ENCODE data around the gene STYXL2. TPM values are rescaled to one million over a fixed set of nuclear protein-coding genes. Genes with fewer than 3 reads are reported as not detected.

The STYXL2 gene
- total and polyA plus RNA-seq, 2 donors = 3.6 TPM; not detected in 1

- no peak for DNase-seq (ENCODE audit: extremely low spot score)
- Histone ChIP-seq H3K27ac (ENCODE audit: low read depth) (no peak overlapping the region), H3K4me3 (ENCODE audit: low read depth, low read length) (no peak overlapping the region), H3K36me3 (ENCODE audit: insufficient read depth) (no peaks in the 10 kb centered on the region), H3K4me1 (ENCODE audit: insufficient read depth) (no peaks in the 10 kb centered on the region)
- WGBS = 95% methylated on average over 4 of the region's 4 CpGs
These were observed 28.7 kb downstream of the STYXL2 start for GRCh38 chr1:167122568-167122967.

DNA sequence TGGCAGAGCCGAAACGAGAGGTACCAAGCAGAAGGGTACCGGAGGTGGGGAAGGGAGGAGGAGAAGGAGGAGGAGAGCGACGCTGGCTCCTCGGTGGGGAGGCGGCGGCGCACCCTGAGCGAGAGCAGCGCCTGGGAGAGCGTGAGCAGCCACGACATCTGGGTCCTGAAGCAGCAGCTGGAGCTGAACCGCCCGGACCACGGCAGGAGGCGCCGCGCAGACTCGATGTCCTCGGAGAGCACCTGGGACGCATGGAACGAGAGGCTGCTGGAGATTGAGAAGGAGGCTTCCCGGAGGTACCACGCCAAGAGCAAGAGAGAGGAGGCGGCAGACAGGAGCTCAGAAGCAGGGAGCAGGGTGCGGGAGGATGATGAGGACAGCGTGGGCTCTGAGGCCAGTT, 32.4 kb downstream of the STYXL2 start:
- Histone ChIP-seq H3K4me3 (ENCODE audit: low read depth, low read length) (no peak overlapping the region), H3K36me3 (ENCODE audit: insufficient read depth) (no peaks in the 10 kb centered on the region), H3K4me1 (ENCODE audit: insufficient read depth) (no peaks in the 10 kb centered on the region), H3K27ac (ENCODE audit: low read depth) (no peak overlapping the region)
- 91% methylated on average over 28 of the region's 28 CpGs for WGBS
- DNase-seq (ENCODE audit: extremely low spot score) = no peak

DNA sequence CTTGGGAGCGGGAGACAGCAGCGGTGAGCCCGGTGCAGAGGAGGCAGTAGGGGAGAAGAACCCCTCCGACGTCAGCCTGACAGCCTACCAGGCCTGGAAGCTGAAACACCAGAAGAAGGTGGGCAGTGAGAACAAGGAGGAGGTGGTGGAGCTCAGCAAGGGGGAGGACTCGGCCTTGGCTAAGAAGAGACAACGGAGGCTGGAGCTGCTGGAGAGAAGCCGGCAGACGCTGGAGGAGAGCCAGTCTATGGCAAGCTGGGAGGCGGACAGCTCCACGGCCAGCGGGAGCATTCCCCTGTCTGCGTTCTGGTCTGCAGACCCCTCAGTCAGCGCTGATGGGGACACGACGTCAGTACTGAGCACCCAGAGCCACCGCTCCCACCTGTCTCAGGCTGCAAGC, 32.9 kb downstream of the STYXL2 start:
- H3K4me1 ChIP-seq (ENCODE audit: insufficient read depth) = no peaks in the 10 kb centered on the region
- no peak overlapping the region for H3K27ac ChIP-seq (ENCODE audit: low read depth)
- H3K4me3 ChIP-seq (ENCODE audit: low read depth, low read length) = no peak overlapping the region
- no peaks in the 10 kb centered on the region for H3K36me3 ChIP-seq (ENCODE audit: insufficient read depth)
- 84% methylated on average over 17 of the region's 17 CpGs for WGBS
- no peak for DNase-seq (ENCODE audit: extremely low spot score)

- H3K4me1 ChIP-seq (ENCODE audit: insufficient read depth) = no peaks in the 10 kb centered on the region
- no peak for DNase-seq (ENCODE audit: extremely low spot score)
- H3K4me3 ChIP-seq (ENCODE audit: low read depth, low read length) = no peak overlapping the region
- WGBS = 94% methylated on average over 5 of the region's 5 CpGs
- no peaks in the 10 kb centered on the region for H3K36me3 ChIP-seq (ENCODE audit: insufficient read depth)
- H3K27ac ChIP-seq (ENCODE audit: low read depth) = no peak overlapping the region
These were observed 33.4 kb downstream of the STYXL2 start for GRCh38 chr1:167127236-167127635.

GRCh38 chr1:167127661-167128060, 33.8 kb downstream of the STYXL2 start:
- Histone ChIP-seq H3K27ac (ENCODE audit: low read depth) (no peak overlapping the region), H3K4me1 (ENCODE audit: insufficient read depth) (no peaks in the 10 kb centered on the region), H3K4me3 (ENCODE audit: low read depth, low read length) (no peak overlapping the region), H3K36me3 (ENCODE audit: insufficient read depth) (no peaks in the 10 kb centered on the region)
- DNase-seq (ENCODE audit: extremely low spot score) = no peak
- WGBS = 89% methylated on average over 5 of the region's 5 CpGs

DNA sequence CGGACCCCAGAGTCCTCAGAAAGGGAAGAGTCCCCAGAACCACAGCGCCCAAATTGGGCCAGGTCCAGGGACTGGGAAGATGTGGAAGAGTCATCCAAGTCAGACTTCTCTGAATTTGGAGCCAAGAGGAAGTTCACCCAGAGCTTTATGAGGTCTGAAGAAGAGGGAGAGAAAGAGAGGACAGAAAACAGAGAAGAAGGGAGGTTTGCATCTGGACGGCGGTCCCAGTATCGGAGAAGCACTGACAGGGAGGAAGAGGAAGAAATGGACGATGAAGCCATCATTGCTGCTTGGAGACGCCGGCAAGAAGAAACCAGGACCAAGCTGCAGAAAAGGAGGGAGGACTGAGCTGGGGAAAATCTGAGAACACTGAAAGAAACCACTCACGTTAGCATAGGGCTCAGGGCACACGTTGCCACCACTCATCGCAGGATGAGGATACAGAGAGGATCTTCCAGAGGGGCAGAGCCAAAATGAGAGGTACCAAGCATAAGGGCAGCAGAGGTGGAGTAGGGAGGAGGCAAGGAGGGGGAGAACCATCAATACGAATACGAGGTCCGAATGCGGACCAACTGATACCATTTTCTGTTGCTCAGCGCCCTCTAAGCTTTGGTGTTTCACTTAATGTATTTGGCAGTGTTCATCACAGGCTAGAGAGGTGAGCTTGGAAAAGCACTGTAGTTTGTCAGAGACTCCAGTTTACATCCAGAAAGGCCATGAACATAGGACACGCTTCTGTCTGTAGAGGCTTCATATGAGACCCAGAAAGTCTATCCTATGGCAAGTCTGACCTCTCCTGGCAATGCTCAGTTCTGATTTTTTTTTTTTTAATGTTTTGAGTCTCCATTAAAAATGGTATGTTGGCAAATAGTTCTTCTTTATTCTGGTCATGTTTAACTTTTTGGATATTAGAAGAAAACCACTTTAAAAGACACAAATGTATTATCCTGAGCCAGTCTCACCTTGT, 34.7 kb downstream of the STYXL2 start:
- Histone ChIP-seq H3K4me3 (ENCODE audit: low read depth, low read length) (no peak overlapping the region), H3K27ac (ENCODE audit: low read depth) (no peak overlapping the region), H3K36me3 (ENCODE audit: insufficient read depth) (no peaks in the 10 kb centered on the region), H3K4me1 (ENCODE audit: insufficient read depth) (no peaks in the 10 kb centered on the region)
- no peak for DNase-seq (ENCODE audit: extremely low spot score)
- 83% methylated on average over 17 of the region's 17 CpGs for WGBS

DNA sequence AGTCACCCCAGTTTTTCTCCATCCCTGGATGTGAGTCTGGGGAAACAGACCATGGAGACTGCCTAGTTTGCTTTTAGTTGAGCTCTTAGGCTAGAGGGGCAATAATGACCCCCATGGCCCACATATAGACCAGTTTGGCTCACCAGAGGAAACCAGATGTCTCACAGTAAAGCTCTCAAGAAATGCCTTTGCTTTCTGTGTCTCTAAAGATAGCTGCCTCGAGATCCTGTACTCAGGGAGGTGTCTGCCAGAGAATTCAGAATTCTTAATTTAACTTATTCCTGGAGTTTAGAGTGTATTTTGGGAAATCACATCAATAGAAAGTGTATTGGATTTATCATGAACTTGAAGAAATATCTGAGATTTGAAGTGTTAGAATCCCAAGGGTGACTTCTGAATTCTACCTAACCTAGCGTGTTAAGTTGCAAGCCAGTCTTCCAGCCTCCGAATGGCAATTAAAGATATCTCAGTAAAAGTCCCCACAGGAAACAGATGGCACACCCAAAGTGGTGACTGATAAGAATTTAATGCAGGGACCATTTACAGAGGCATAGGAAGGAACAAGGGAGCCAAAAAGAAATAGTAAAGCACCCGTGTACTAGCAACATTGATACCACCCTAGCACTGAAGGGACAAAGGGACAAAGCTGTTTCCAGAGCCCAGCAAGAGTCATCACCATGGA, 37.1 kb downstream of the STYXL2 start:
- no peaks in the 10 kb centered on the region for H3K4me1 ChIP-seq (ENCODE audit: insufficient read depth)
- H3K4me3 ChIP-seq (ENCODE audit: low read depth, low read length) = no peak overlapping the region
- WGBS = 55% methylated on average over 4 of the region's 4 CpGs
- no peak overlapping the region for H3K27ac ChIP-seq (ENCODE audit: low read depth)
- no peaks in the 10 kb centered on the region for H3K36me3 ChIP-seq (ENCODE audit: insufficient read depth)
- DNase-seq (ENCODE audit: extremely low spot score) = no peak

- H3K4me1 ChIP-seq (ENCODE audit: insufficient read depth) = no peaks in the 10 kb centered on the region
- H3K4me3 ChIP-seq (ENCODE audit: low read depth, low read length) = no peak overlapping the region
- H3K36me3 ChIP-seq (ENCODE audit: insufficient read depth) = no peaks in the 10 kb centered on the region
- no peak for DNase-seq (ENCODE audit: extremely low spot score)
- WGBS = 80% methylated on average over 8 of the region's 8 CpGs
- no peak overlapping the region for H3K27ac ChIP-seq (ENCODE audit: low read depth)
These were observed 38.6 kb downstream of the STYXL2 start for GRCh38 chr1:167132301-167133010.

GRCh38 chr1:167135281-167135840, 41.5 kb downstream of the STYXL2 start:
- Histone ChIP-seq H3K36me3 (ENCODE audit: insufficient read depth) (no peaks in the 10 kb centered on the region), H3K4me1 (ENCODE audit: insufficient read depth) (no peaks in the 10 kb centered on the region), H3K4me3 (ENCODE audit: low read depth, low read length) (no peak overlapping the region), H3K27ac (ENCODE audit: low read depth) (no peak overlapping the region)
- 65% methylated on average over 4 of the region's 4 CpGs for WGBS
- no peak for DNase-seq (ENCODE audit: extremely low spot score)

GRCh38 chr1:167136191-167136614, 42.3 kb downstream of the STYXL2 start:
- no peak for DNase-seq (ENCODE audit: extremely low spot score)
- no peak overlapping the region for H3K27ac ChIP-seq (ENCODE audit: low read depth)
- no peaks in the 10 kb centered on the region for H3K4me1 ChIP-seq (ENCODE audit: insufficient read depth)
- H3K36me3 ChIP-seq (ENCODE audit: insufficient read depth) = no peaks in the 10 kb centered on the region
- H3K4me3 ChIP-seq (ENCODE audit: low read depth, low read length) = no peak overlapping the region
- 46% methylated on average over 2 of the region's 2 CpGs for WGBS

DNA sequence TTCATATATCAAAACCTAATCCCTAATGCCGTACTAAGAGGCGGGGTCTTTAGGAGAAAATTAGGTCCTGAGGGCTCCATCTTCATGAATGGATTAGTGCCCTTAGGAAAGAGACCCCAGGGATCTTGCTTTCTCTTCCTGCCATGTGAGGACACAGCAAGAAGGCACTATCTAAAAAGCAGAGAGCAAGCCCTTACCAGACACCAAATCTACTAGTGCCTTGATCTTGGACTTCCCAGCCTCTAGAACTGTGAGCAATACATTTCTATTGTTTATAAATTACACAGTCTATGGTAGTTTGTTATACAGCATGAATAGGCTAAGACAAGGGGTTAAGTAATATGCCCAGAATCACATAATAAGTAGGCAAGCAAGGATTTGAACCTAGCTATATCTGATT, 42.9 kb downstream of the STYXL2 start:
- 74% methylated on average over 2 of the region's 2 CpGs for WGBS
- DNase-seq (ENCODE audit: extremely low spot score) = no peak
- no peak overlapping the region for H3K27ac ChIP-seq (ENCODE audit: low read depth)
- H3K36me3 ChIP-seq (ENCODE audit: insufficient read depth) = no peaks in the 10 kb centered on the region
- no peaks in the 10 kb centered on the region for H3K4me1 ChIP-seq (ENCODE audit: insufficient read depth)
- H3K4me3 ChIP-seq (ENCODE audit: low read depth, low read length) = no peak overlapping the region

DNA sequence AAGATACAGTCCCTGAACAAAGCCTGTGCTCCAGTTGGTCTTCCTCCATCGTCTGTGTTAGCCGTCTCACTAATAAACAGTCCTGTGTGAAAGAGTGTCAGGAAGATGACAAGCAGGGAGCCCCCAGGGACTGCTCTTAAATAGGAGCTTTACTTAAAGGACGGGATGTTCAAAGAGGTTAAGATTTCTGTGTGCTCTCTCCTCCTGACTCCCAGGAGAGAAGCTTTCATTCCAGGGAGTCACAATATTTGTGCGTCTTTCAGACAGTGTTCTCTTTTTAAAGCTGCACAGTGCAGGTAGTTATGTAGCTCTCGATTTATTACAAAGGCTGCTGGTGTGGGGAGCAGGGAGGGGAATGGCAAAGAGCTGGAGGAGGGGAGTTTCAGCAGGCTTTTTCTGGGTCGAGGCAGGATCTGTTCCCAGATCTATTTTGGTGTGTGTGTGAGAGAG, 43.5 kb downstream of the STYXL2 start:
- Histone ChIP-seq H3K36me3 (ENCODE audit: insufficient read depth) (no peaks in the 10 kb centered on the region), H3K4me1 (ENCODE audit: insufficient read depth) (no peaks in the 10 kb centered on the region), H3K4me3 (ENCODE audit: low read depth, low read length) (no peak overlapping the region), H3K27ac (ENCODE audit: low read depth) (no peak overlapping the region)
- 20% methylated on average over 6 of the region's 6 CpGs for WGBS
- no peak for DNase-seq (ENCODE audit: extremely low spot score)

DNA sequence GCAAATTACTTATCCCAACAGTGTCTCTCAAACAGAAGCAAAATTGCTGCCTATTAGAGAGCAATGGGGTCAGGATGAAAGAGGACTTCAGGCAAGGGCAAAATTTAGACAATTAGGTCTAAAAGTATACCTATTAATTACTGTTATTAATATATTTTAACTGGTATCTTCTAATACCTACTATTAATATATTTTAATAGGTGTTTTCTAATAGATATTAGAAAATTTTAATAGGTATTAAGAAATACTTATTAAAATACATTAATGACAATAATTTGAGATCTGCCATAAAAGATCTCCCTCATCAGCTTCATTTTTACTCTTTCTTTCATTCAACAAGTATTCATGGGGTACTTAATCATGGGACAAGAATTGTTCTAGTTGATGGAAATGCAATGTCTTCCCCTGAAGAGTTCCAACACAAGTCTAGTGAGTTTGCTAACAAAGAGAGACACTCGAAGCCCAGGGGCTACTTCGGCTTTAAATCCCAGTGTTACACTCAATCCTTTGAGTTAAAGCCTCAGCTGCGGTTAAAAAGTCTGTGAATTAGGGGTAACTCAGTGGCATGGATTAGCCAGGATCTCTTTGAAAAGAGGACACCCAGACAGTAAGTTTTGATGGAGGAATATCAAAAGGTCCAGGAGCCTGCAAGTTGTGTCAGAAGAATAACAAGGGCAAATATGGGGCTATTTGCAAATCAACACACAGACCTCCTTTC, 44.1 kb downstream of the STYXL2 start:
- Histone ChIP-seq H3K4me1 (ENCODE audit: insufficient read depth) (no peaks in the 10 kb centered on the region), H3K4me3 (ENCODE audit: low read depth, low read length) (no peak overlapping the region), H3K27ac (ENCODE audit: low read depth) (no peak overlapping the region), H3K36me3 (ENCODE audit: insufficient read depth) (no peaks in the 10 kb centered on the region)
- no peak for DNase-seq (ENCODE audit: extremely low spot score)
- WGBS = 64% methylated on average over 3 of the region's 3 CpGs

Measured in urinary bladder (tissue), 4 donors.